IPS-20b (cell line): ENCODE results near the gene DGKI.

Experiments used
- H3K27ac ChIP-seq: one replicate; pipeline ENCODE4 v1.5.1; 2013; ENCODE audit warnings: low read length
- H3K27me3 ChIP-seq: 2 replicates; pipeline ENCODE4 v1.6.1; 2013; ENCODE audit warnings: mild to moderate bottlenecking, low read length, inconsistent platforms; ENCODE audit not compliant: insufficient read depth
- H3K36me3 ChIP-seq: 2 replicates; pipeline ENCODE4 v1.6.1; 2013; ENCODE audit warnings: low read depth, mild to moderate bottlenecking, inconsistent platforms, low read length, moderate library complexity; ENCODE audit not compliant: insufficient read depth
- H3K4me1 ChIP-seq: 2 replicates; pipeline ENCODE4 v1.6.1; 2013; ENCODE audit warnings: mild to moderate bottlenecking, control low read depth, inconsistent platforms, low read length, moderate library complexity; ENCODE audit not compliant: insufficient read depth
- H3K4me3 ChIP-seq: 2 replicates; pipeline ENCODE4 v1.5.1; 2013; ENCODE audit warnings: mild to moderate bottlenecking, low read length, inconsistent platforms
- H3K9ac ChIP-seq: 2 replicates; pipeline ENCODE4 v1.6.1; 2013; ENCODE audit warnings: low read depth, mild to moderate bottlenecking, inconsistent platforms, low read length, moderate library complexity
- H3K9me3 ChIP-seq: 2 replicates; pipeline ENCODE4 v1.6.1; 2013; ENCODE audit warnings: mild to moderate bottlenecking, low read depth, low read length, inconsistent platforms; ENCODE audit not compliant: insufficient read depth

The DGKI gene

DNA sequence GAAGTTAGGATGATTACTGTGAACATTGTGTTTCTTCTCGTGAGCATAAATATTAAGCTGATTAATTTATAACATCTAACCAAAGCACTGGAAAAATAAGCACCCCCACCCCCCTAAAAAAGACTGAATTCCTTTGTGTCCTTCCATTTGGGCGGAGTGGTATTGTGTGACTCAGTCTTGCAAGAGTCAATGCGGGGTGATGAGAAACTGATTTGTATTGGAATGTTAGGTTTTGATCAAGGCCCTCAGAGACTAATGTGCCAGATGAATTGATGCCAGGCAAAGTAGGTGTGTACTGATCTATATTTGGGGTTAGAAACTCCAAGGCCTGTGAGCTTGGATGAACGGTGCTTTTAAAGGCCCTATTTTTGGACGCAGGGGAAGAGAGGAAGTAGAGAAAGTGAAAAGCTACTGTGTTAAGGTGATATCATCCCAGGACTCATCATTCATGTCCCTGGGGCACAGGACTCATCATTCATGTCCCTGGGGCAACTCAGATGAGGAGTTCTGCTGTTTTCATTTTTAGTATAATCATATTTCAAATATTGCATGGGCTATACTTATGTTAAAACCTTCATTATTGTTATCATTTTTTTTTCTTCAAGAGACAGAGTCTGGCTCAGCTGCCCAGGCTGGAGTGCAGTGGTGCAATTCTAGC lies 442.0 kb downstream of the DGKI start:
- Histone ChIP-seq H3K36me3 (no peaks in the 10 kb centered on the region), H3K27me3 (no peaks in the 10 kb centered on the region), H3K27ac (peak overlapping the region; percentile 5), H3K4me3 (no peak overlapping the region), H3K4me1 (peaks cover 28% of the 10 kb centered on the region; the same call in 1 of the 2 replicates), H3K9ac (no peak overlapping the region; the same call in 1 of the 2 replicates), H3K9me3 (no peaks in the 10 kb centered on the region)

- Histone ChIP-seq H3K9me3 (no peaks in the 10 kb centered on the region), H3K4me1 (peaks cover 28% of the 10 kb centered on the region; the same call in 1 of the 2 replicates), H3K4me3 (peak overlapping the region; percentile 57), H3K9ac (peak overlapping the region; percentile 54; the same call in 1 of the 2 replicates), H3K27ac (peak overlapping the region; percentile 37), H3K27me3 (no peaks in the 10 kb centered on the region), H3K36me3 (no peaks in the 10 kb centered on the region)
Measured at GRCh38 chr7:137403353-137403695, 443.4 kb downstream of the DGKI start.

DNA sequence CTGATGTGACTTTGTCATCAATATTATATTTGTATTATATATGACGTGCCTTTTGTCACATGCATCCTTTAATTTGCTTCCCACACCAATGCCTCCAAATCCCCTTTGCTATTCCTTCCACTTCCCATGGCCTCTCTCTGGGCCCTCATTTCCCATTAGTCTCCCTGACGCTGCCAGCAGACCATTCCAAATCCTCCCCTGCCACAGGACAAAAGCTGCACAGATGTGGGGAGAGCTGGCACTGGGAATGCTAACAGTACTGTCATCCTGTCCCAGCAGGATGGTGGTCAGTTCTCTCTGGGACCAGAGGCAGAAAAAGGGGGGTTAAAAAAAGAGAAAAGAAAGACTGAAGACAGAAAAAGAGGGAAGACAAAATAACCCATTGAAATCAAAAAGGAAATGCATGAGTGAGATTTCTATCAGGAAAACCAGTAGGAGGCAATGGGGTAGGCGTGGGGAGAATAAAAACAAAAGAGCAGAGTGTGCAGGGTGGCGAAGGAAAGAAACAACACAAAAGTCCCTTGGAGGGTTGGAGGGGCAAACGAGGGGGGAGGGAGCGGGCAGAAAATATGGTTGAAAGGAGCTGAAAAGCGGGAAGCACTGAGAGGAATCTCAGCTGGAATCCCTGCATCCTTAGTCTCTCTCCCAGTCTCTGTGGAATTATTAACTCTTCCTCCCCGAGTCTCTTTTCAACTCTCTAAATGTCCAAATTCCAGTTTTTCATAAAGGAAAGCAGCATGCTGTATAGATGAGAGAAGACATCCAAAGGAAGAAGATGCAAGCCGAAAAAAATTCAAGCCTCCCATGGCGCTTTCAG lies 444.0 kb downstream of the DGKI start:
- Histone ChIP-seq H3K27me3 (no peaks in the 10 kb centered on the region), H3K9ac (peak overlapping the region; percentile 54; the same call in 1 of the 2 replicates), H3K4me3 (peak overlapping the region; percentile 57), H3K27ac (peak overlapping the region; percentile 37), H3K9me3 (no peaks in the 10 kb centered on the region), H3K4me1 (peaks cover 28% of the 10 kb centered on the region; the same call in 1 of the 2 replicates), H3K36me3 (no peaks in the 10 kb centered on the region)

- Histone ChIP-seq H3K4me1 (peaks cover 28% of the 10 kb centered on the region; the same call in 1 of the 2 replicates), H3K27me3 (no peaks in the 10 kb centered on the region), H3K9me3 (no peaks in the 10 kb centered on the region), H3K27ac (no peak overlapping the region), H3K9ac (no peak overlapping the region), H3K36me3 (no peaks in the 10 kb centered on the region), H3K4me3 (no peak overlapping the region)
Measured at GRCh38 chr7:137399827-137400823, 446.6 kb downstream of the DGKI start.

GRCh38 chr7:137396051-137396450 lies 450.7 kb downstream of the DGKI start:
- Histone ChIP-seq H3K27ac (no peak overlapping the region), H3K27me3 (no peaks in the 10 kb centered on the region), H3K4me3 (no peak overlapping the region), H3K9me3 (no peaks in the 10 kb centered on the region), H3K36me3 (no peaks in the 10 kb centered on the region), H3K9ac (no peak overlapping the region), H3K4me1 (no peaks in the 10 kb centered on the region)

- no peak overlapping the region for H3K9ac ChIP-seq
- no peaks in the 10 kb centered on the region for H3K4me1 ChIP-seq
- H3K27me3 ChIP-seq = no peaks in the 10 kb centered on the region
- no peak overlapping the region for H3K27ac ChIP-seq
- no peak overlapping the region for H3K4me3 ChIP-seq
- H3K36me3 ChIP-seq = no peaks in the 10 kb centered on the region
- no peaks in the 10 kb centered on the region for H3K9me3 ChIP-seq
Measured at GRCh38 chr7:137395420-137395819, 451.4 kb downstream of the DGKI start.

DNA sequence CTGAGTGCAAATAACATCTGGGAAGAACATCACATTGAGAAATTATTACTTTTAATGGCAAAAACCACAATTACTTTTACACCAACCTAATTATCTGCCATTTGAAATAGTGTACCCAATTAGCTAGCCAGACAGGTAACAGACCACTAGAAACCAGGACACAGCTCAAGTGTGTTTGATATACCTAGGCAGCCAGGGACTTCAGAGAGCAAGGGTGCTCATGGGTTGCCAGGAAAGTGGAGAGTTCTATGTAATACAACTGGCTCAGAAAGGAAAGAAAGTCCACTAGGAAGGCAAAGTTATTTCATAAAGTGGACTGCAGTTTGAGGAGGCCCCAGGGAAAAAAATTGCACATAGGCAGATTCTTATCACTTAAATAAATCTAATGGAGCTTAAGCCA lies 453.2 kb downstream of the DGKI start:
- Histone ChIP-seq H3K27me3 (no peaks in the 10 kb centered on the region), H3K4me3 (no peak overlapping the region), H3K4me1 (no peaks in the 10 kb centered on the region), H3K36me3 (no peaks in the 10 kb centered on the region), H3K9me3 (no peaks in the 10 kb centered on the region), H3K27ac (no peak overlapping the region), H3K9ac (no peak overlapping the region)

GRCh38 chr7:137390076-137390475 lies 456.7 kb downstream of the DGKI start:
- H3K9ac ChIP-seq = no peak overlapping the region
- H3K36me3 ChIP-seq = no peaks in the 10 kb centered on the region
- H3K27me3 ChIP-seq = no peaks in the 10 kb centered on the region
- no peak overlapping the region for H3K4me3 ChIP-seq
- peaks cover 11% of the 10 kb centered on the region; the same call in 1 of the 2 replicates for H3K4me1 ChIP-seq
- no peaks in the 10 kb centered on the region for H3K9me3 ChIP-seq
- H3K27ac ChIP-seq = no peak overlapping the region

DNA sequence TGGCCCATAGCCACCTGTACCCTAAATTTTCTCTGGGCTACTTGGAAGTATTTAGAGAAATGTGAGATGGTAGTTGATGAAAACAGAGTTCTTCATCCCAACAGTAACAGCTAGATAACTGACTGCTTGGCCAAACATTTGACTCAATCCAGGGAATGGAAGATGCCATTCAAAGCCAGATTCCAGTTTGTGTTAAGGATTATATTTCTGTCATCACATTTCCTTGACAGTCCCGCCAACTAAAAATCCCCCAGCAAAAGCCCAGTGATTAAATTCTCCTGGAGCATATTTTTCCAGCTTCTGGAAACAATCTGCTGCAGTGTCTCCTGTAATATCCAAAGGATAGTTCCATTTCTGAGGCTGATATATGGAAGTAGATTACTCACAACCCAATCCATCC lies 457.9 kb downstream of the DGKI start:
- H3K27ac ChIP-seq = no peak overlapping the region
- no peaks in the 10 kb centered on the region for H3K27me3 ChIP-seq
- no peaks in the 10 kb centered on the region for H3K9me3 ChIP-seq
- H3K36me3 ChIP-seq = no peaks in the 10 kb centered on the region
- H3K9ac ChIP-seq = no peak overlapping the region
- H3K4me3 ChIP-seq = no peak overlapping the region
- peaks cover 11% of the 10 kb centered on the region; the same call in 1 of the 2 replicates for H3K4me1 ChIP-seq

DNA sequence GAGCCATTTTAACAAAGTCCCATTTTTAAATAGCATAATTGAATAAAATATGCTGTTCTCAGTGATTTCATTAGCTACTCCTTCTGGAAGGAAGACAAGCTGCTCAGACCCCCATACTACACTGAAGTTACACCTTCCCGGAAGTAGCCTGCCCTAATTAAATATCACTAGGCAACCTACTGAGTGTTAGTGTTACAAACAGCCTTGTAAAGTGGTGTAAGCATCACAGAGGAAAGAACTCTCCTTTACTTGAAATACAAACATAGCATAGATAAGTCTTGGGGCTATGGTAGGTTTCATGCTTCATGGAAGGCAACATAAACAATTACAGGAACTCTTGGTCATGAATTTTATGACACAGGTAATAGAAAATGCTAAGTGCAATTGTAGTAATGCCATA lies 459.8 kb downstream of the DGKI start:
- Histone ChIP-seq H3K9ac (no peak overlapping the region), H3K27me3 (no peaks in the 10 kb centered on the region), H3K9me3 (no peaks in the 10 kb centered on the region), H3K27ac (no peak overlapping the region), H3K36me3 (no peaks in the 10 kb centered on the region), H3K4me3 (0 out of 2 replicates have a peak overlapping the region, but pooled peaks have one; percentile 18), H3K4me1 (peaks cover 11% of the 10 kb centered on the region; the same call in 1 of the 2 replicates)

DNA sequence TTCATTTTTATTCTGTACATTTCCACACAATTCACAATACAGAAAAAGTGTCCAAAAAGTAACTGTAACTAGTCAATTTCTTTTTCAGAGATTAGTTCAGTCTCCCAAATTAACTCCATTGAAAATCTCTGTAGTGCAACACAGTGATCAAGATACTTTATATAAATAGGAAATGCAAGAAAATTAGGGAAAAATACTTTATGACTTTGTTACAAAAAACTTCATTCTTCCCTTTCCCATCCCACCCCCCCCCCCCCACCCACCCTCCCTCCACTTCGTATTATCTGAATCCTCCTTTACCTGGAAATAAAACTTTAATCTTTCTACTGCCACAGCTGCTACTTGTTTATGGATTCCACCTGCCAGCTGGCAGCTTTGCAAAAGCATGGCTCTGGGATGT lies 465.7 kb downstream of the DGKI start:
- Histone ChIP-seq H3K36me3 (no peaks in the 10 kb centered on the region), H3K9me3 (no peaks in the 10 kb centered on the region), H3K9ac (no peak overlapping the region), H3K4me1 (no peaks in the 10 kb centered on the region; the same call in 1 of the 2 replicates), H3K4me3 (no peak overlapping the region), H3K27ac (no peak overlapping the region), H3K27me3 (no peaks in the 10 kb centered on the region)
